H1 (cell line): ENCODE results near the gene PLCL1. TPM values are rescaled to one million over a fixed set of nuclear protein-coding genes. Genes with fewer than 3 reads are reported as not detected.

Experiments
- CTCF ChIA-PET: fragments of 300-600 bp; sonication (Branson Sonifier 250); formaldehyde crosslinking; loops from one replicate; lab custom pipeline; 2021; ENCODE audit not compliant: partially characterized antibody; lab: Charles Lee
- POLR2A ChIA-PET: fragments of 300-600 bp; sonication (Branson Sonifier 250); formaldehyde crosslinking; loops from one replicate; lab custom pipeline; 2021; ENCODE audit warnings: inconsistent platforms; ENCODE audit not compliant: partially characterized antibody; lab: Charles Lee
- DNase-seq, 2 experiments: peaks; one replicate each; pipeline versions ENCODE4 v3.0.0 to v3.0.0-alpha.2; 2010 to 2022; ENCODE audit warnings: low spot score in 2 of 2, low read depth in 1 of 2, mixed read lengths in 1 of 2
- FAIRE-seq: peaks from 2 replicates; lab custom pipeline; 2011; peaks lifted over from hg19 to GRCh38; lab: Jason Lieb, UNC
- H2AFZ ChIP-seq: 2 replicates; pipeline ENCODE4 v1.8.1; 2012; ENCODE audit warnings: low read length, inconsistent platforms
- H2AK5ac ChIP-seq: 2 replicates; pipeline ENCODE4 v1.6.1; 2013; ENCODE audit warnings: low read depth, low read length
- H2BK120ac ChIP-seq: replicated peaks from 2 replicates; pipeline ENCODE3; 2013; ENCODE audit warnings: low read depth, low read length, inconsistent platforms
- H2BK12ac ChIP-seq: 2 replicates; pipeline ENCODE4 v1.6.1; 2013; ENCODE audit warnings: low read depth, low read length
- H2BK15ac ChIP-seq: 2 replicates; pipeline ENCODE4 v1.6.1; 2013; ENCODE audit warnings: low read length
- H2BK20ac ChIP-seq: 2 replicates; pipeline ENCODE4 v1.6.1; 2013; ENCODE audit warnings: low read length
- H2BK5ac ChIP-seq: 2 replicates; pipeline ENCODE4 v1.6.1; 2013; ENCODE audit warnings: low read depth, low read length
- H3K14ac ChIP-seq: 2 replicates; pipeline ENCODE4 v1.6.1; 2013; ENCODE audit warnings: inconsistent platforms; ENCODE audit not compliant: insufficient read length
- H3K18ac ChIP-seq: 2 replicates; pipeline ENCODE4 v1.6.1; 2013; ENCODE audit warnings: low read length; ENCODE audit errors: extremely low read depth
- H3K23ac ChIP-seq: 2 replicates; pipeline ENCODE4 v1.6.1; 2013; ENCODE audit warnings: inconsistent platforms; ENCODE audit not compliant: insufficient read length
- H3K23me2 ChIP-seq: 2 replicates; pipeline ENCODE4 v1.6.1; 2013; ENCODE audit warnings: low read depth, low read length
- H3K27ac ChIP-seq: 2 replicates; pipeline ENCODE4 v1.6.1; 2011; ENCODE audit warnings: low read depth, low read length, inconsistent platforms
- H3K27me3 ChIP-seq, 4 experiments: replicated peaks in 1 of 4; 1 replicate in 1 of 4; 2 replicates in 3 of 4; pipeline versions ENCODE4 v1.6.1 to v1.8.1; 2011 to 2013; ENCODE audit warnings: low read length in 3 of 4, mild to moderate bottlenecking in 3 of 4, inconsistent platforms in 2 of 4, mixed read lengths in 2 of 4, moderate library complexity in 1 of 4; ENCODE audit not compliant: control insufficient read depth in 3 of 4, insufficient read depth in 3 of 4; ENCODE audit errors: extremely low read depth in 1 of 4
- H3K36me3 ChIP-seq, 4 experiments: 2 replicates each; pipeline versions ENCODE4 v1.6.1 to v1.8.1; 2011 to 2013; ENCODE audit warnings: mild to moderate bottlenecking in 4 of 4, low read length in 3 of 4, moderate library complexity in 2 of 4, control low read depth in 1 of 4, inconsistent platforms in 1 of 4; ENCODE audit not compliant: insufficient read depth in 4 of 4, control insufficient read depth in 2 of 4
- H3K4ac ChIP-seq: replicated peaks from 2 replicates; pipeline ENCODE3; 2013; ENCODE audit warnings: low read length, low read depth, mixed read lengths, inconsistent platforms; ENCODE audit not compliant: insufficient read length
- H3K4me1 ChIP-seq, 4 experiments: replicated peaks in 1 of 4; 1 replicate in 1 of 4; 2 replicates in 3 of 4; pipeline versions ENCODE4 v1.6.1 to v1.8.1; 2011 to 2013; ENCODE audit warnings: low read length in 3 of 4, inconsistent platforms in 2 of 4, mixed read lengths in 1 of 4; ENCODE audit not compliant: insufficient read depth in 4 of 4, control insufficient read depth in 3 of 4
- H3K4me2 ChIP-seq, 2 experiments: 2 replicates each; pipeline versions ENCODE4 v1.6.1 to v1.8.1; 2011 to 2013; ENCODE audit warnings: low read depth in 2 of 2, low read length in 2 of 2, control low read depth in 1 of 2, inconsistent platforms in 1 of 2, mild to moderate bottlenecking in 1 of 2; ENCODE audit not compliant: insufficient read depth in 1 of 2
- H3K4me3 ChIP-seq, 4 experiments: fragments of 200-600, 300-600 bp in 1 of 4; sonication (generic), shearing (Covaris generic), sonication (Bioruptor Twin) in 1 of 4; 2 replicates each; pipeline versions ENCODE4 v1.5.1 to v1.8.1; 2011 to 2016; ENCODE audit warnings: low read length in 4 of 4, low read depth in 3 of 4, control low read depth in 2 of 4, inconsistent platforms in 2 of 4, mild to moderate bottlenecking in 2 of 4, mixed read lengths in 1 of 4, moderate library complexity in 1 of 4; ENCODE audit not compliant: insufficient read depth in 2 of 4; ENCODE audit errors: extremely low read depth in 1 of 4
- H3K56ac ChIP-seq: replicated peaks from 2 replicates; pipeline ENCODE3; 2013; ENCODE audit warnings: low read depth, mild to moderate bottlenecking, mixed read lengths, low read length, inconsistent platforms; ENCODE audit not compliant: insufficient read length
- H3K79me1 ChIP-seq: 2 replicates; pipeline ENCODE4 v1.6.1; 2013; ENCODE audit warnings: low read depth, low read length, control low read depth
- H3K79me2 ChIP-seq, 2 experiments: 2 replicates each; pipeline versions ENCODE4 v1.6.1 to v1.8.1; 2012 to 2013; ENCODE audit warnings: low read length in 2 of 2, mild to moderate bottlenecking in 2 of 2, inconsistent platforms in 1 of 2; ENCODE audit not compliant: insufficient read depth in 2 of 2, control insufficient read depth in 1 of 2
- H3K9ac ChIP-seq, 4 experiments: replicated peaks in 1 of 4; 1 replicate in 1 of 4; 2 replicates in 3 of 4; pipeline versions ENCODE4 v1.6.1 to v1.8.1; 2011 to 2013; ENCODE audit warnings: low read depth in 3 of 4, low read length in 3 of 4, control low read depth in 2 of 4, mild to moderate bottlenecking in 2 of 4, moderate library complexity in 2 of 4, inconsistent platforms in 1 of 4; ENCODE audit errors: extremely low read depth in 1 of 4
- H3K9me3 ChIP-seq, 2 experiments: 2 replicates each; pipeline versions ENCODE4 v1.6.1 to v1.8.1; 2012 to 2013; ENCODE audit warnings: mild to moderate bottlenecking in 2 of 2, moderate library complexity in 2 of 2, control low read depth in 1 of 2, inconsistent platforms in 1 of 2, low read depth in 1 of 2, low read length in 1 of 2, mixed read lengths in 1 of 2; ENCODE audit not compliant: insufficient read depth in 2 of 2
- H4K20me1 ChIP-seq, 2 experiments: replicated peaks in 1 of 2; 2 replicates each; pipeline versions ENCODE3 to v1.8.1; 2011 to 2013; ENCODE audit warnings: inconsistent platforms in 2 of 2, low read length in 2 of 2, mild to moderate bottlenecking in 1 of 2; ENCODE audit not compliant: insufficient read depth in 2 of 2, control insufficient read depth in 1 of 2
- H4K5ac ChIP-seq: 2 replicates; pipeline ENCODE4 v1.6.1; 2013; ENCODE audit warnings: low read length, low read depth, mixed read lengths, inconsistent platforms; ENCODE audit not compliant: insufficient read length
- H4K8ac ChIP-seq: 2 replicates; pipeline ENCODE4 v1.8.0; 2013; ENCODE audit warnings: mild to moderate bottlenecking, moderate library complexity, low read length, inconsistent platforms; ENCODE audit not compliant: insufficient read depth; ENCODE audit errors: extremely low read depth
- H4K91ac ChIP-seq: replicated peaks from 2 replicates; pipeline ENCODE3; 2013; ENCODE audit warnings: low read length, mixed read lengths, inconsistent platforms; ENCODE audit not compliant: insufficient read length
- BCL11A ChIP-seq, 2 experiments: IDR thresholded peaks; one replicate each; pipeline ENCODE4 v1.6.1; 2011; ENCODE audit warnings: low read depth in 2 of 2, low read length in 2 of 2, mild to moderate bottlenecking in 2 of 2
- MAFK ChIP-seq: IDR thresholded peaks from 2 replicates; pipeline ENCODE4 v1.6.1; 2012; ENCODE audit warnings: low read depth, mild to moderate bottlenecking, improper control_type of control experiment, low read length
- SIRT6 ChIP-seq: IDR thresholded peaks from one replicate; pipeline ENCODE4 v1.7.1; 2012; ENCODE audit warnings: low read length, inconsistent platforms
- WGBS, 2 experiments: shearing (Covaris generic) in 1 of 2; methylation state at CpG; one replicate each; pipeline versions ENCODE4 v1.1.6 to v1.1.7; 2013 to 2015; ENCODE audit warnings: low lambda C conversion rate in 2 of 2, mixed read lengths in 2 of 2, inconsistent platforms in 1 of 2, low coverage in 1 of 2, missing lambda C conversion rate in 1 of 2; ENCODE audit not compliant: insufficient replicate concordance in 2 of 2, insufficient coverage in 1 of 2, insufficient read length in 1 of 2; ENCODE audit errors: extremely low coverage in 1 of 2, missing lambda C conversion rate in 1 of 2; 5-methylcytosine and 5-hydroxymethylcytosine counted together
- polyA plus RNA-seq, 7 experiments: library from polyadenylated mRNA; depleted of rRNA in 3 of 7; stranded (reverse) in 5 of 7; unstranded in 2 of 7; fragments of >200 nt in 5 of 7; fragments of 200-250 nt in 2 of 7; gene quantifications; 1 replicate in 5 of 7; 2 replicates in 1 of 7; 4 replicates in 1 of 7; pipeline versions ENCODE4 v1.2.1 to v1.2.3, GENCODE V29; 2011 to 2013; ENCODE audit warnings: missing spikeins in 2 of 7, mixed read lengths in 2 of 7
- total RNA-seq: library from RNA; stranded (reverse); fragmentation: NEBNext Ultra II Directional; extraction: Animal tissue kit (Norgen Biotek cat#: 25700); gene quantifications from 2 replicates; pipeline ENCODE4 v1.2.1, GENCODE V29; 2021
- TF ChIP-seq, protein P1 (sequence below), 3 experiments: IDR thresholded peaks; 1 replicate in 2 of 3; 2 replicates in 1 of 3; pipeline versions ENCODE4 v1.5.1 to v1.6.1; 2011; ENCODE audit warnings: low read length in 3 of 3, mild to moderate bottlenecking in 3 of 3, inconsistent platforms in 2 of 3, low read depth in 1 of 3, moderate library complexity in 1 of 3; ENCODE audit not compliant: insufficient read depth in 1 of 3; ENCODE audit errors: control extremely low read depth in 1 of 3

Gene PLCL1
- total and polyA plus RNA-seq, 2 of the 8 experiments (the other 6 are each of a cell fraction or from before 2014, with no cell fraction given) = not detected

DNA sequence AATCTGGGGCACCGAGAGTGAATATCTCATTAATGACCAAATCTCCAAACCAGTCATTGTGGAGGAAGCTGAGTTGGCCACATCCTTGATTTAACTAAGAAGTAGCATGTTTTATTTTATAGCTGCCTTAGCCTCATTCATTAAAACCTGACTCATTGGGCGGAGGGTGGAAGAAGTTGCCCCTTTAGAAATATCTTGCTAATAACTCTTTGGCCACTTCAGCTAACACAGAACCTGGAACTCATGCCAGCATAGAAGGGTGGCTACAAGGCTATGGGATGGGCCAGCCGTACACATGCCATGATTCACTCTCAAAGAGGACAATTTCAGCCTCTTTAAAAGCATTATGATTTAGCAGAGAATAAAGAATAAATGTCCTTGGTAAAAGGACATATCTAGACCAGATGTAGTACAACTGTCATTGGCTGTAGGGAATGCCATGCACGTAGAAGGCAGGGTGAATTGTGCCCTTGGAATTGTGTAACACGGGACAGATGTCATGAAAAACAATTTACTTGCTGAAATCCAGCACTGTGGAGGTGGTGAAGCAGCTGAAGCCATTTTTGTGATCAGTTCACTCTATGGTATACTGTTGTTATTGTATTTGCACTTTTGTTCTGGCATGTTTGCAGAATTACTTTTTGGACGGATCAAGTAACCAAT, 330.0 kb downstream of the PLCL1 start:
- FAIRE-seq (no peak), DNase-seq (no peak)
- Histone ChIP-seq H3K4me2 (no peak overlapping the region), H3K14ac (no peak overlapping the region), H3K79me2 (no peaks in the 10 kb centered on the region), H3K79me1 (no peaks in the 10 kb centered on the region), H2BK20ac (no peak overlapping the region), H4K8ac (no peak overlapping the region), H3K4me3 (no peak overlapping the region), H2AK5ac (no peak overlapping the region), H2BK12ac (no peak overlapping the region), H3K36me3 (no peaks in the 10 kb centered on the region), H2BK5ac (no peak overlapping the region), H4K20me1 (no peaks in the 10 kb centered on the region), H2AFZ (no peak overlapping the region), H3K23ac (no peak overlapping the region), H2BK15ac (no peak overlapping the region), H3K23me2 (no peaks in the 10 kb centered on the region), H3K27me3 (no peaks in the 10 kb centered on the region), H3K9me3 (no peaks in the 10 kb centered on the region), H3K27ac (no peak overlapping the region), H3K18ac (no peak overlapping the region), H3K9ac (no peak overlapping the region), H3K4me1 (no peaks in the 10 kb centered on the region), H2BK120ac (no peak overlapping the region), H3K56ac (no peak overlapping the region), H3K4ac (no peak overlapping the region), H4K91ac (no peak overlapping the region), H4K5ac (no peak overlapping the region)
- TF ChIP-seq SIRT6 (no peak), BCL11A (IDR thresholded peaks at IDR 0.05; ENCODE audit: low read depth in 2 of 2, low read length in 2 of 2) (no peak), MAFK (no peak)
- TF ChIP-seq, protein P1, sequence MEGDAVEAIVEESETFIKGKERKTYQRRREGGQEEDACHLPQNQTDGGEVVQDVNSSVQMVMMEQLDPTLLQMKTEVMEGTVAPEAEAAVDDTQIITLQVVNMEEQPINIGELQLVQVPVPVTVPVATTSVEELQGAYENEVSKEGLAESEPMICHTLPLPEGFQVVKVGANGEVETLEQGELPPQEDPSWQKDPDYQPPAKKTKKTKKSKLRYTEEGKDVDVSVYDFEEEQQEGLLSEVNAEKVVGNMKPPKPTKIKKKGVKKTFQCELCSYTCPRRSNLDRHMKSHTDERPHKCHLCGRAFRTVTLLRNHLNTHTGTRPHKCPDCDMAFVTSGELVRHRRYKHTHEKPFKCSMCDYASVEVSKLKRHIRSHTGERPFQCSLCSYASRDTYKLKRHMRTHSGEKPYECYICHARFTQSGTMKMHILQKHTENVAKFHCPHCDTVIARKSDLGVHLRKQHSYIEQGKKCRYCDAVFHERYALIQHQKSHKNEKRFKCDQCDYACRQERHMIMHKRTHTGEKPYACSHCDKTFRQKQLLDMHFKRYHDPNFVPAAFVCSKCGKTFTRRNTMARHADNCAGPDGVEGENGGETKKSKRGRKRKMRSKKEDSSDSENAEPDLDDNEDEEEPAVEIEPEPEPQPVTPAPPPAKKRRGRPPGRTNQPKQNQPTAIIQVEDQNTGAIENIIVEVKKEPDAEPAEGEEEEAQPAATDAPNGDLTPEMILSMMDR (IDR thresholded peaks at IDR 0.05; ENCODE audit: control extremely low read depth in 1 of 3, insufficient read depth in 1 of 3, low read depth in 1 of 3, low read length in 3 of 3) = no peak
- WGBS, 2 experiments = 92% methylated on average over 6 of the region's 6 CpGs; no CpG with 5 or more reads in 1 of the 2 experiments
- ChIA-PET POLR2A (no interaction called here), CTCF (interaction anchor here (1.0 to 2.0 kb wide), 2 partner anchors 8 to 141 kb away, joined by 3 to 6 read pairs; no protein-coding TSS in a partner anchor)
